ENCODE data around the gene MPO.

DNA sequence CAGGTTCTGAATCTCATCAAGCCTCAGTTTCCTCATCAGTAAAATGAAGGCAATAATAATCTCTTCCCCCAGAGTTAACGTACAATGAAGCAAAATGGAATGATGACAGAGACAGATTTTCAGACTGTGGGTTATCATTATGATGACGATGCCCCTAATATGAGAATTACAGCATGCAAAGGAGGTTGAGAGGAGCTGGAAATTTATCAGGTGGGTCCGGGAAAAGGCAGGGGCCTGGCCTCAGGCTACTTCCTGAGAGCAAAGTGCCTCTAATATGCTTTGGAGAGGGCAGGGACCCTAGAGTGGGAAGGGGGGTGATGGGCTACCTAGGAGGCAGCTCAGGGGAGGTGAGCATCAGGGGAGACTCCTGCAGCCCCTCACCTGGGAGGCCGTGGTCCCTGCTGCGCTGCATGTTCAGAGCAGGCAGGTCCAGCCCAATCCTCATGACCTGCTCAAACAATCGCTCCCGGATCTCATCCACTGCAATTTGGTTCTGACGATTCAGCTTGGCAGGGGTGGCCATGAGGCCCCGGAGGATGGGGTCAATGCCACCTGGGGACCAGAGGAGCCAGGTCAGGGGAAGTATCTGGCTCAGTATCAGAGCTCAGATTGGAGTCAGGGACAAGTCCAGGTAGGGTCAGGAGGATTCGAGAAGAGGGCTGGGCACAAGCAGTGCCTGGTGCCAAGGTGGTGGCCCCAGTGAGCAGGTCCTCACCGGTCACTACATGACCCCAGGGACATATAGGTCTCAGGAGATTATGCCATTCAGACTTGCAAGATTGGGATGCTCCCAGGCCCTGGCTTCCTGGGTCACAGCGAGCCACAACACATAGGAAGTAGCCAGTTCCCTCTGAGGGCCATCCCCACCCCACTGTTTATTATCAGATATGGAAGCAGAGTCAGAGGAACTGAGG lies 8.1 kb downstream of the MPO start:
- TF ChIP-seq, protein P1, sequence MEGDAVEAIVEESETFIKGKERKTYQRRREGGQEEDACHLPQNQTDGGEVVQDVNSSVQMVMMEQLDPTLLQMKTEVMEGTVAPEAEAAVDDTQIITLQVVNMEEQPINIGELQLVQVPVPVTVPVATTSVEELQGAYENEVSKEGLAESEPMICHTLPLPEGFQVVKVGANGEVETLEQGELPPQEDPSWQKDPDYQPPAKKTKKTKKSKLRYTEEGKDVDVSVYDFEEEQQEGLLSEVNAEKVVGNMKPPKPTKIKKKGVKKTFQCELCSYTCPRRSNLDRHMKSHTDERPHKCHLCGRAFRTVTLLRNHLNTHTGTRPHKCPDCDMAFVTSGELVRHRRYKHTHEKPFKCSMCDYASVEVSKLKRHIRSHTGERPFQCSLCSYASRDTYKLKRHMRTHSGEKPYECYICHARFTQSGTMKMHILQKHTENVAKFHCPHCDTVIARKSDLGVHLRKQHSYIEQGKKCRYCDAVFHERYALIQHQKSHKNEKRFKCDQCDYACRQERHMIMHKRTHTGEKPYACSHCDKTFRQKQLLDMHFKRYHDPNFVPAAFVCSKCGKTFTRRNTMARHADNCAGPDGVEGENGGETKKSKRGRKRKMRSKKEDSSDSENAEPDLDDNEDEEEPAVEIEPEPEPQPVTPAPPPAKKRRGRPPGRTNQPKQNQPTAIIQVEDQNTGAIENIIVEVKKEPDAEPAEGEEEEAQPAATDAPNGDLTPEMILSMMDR (IDR thresholded peaks at IDR 0.05; ENCODE audit: control extremely low read depth in 1 of 3, insufficient read depth in 1 of 3, low read depth in 1 of 3, low read length in 3 of 3), result no peak
- TF ChIP-seq POLR2A (IDR thresholded peaks at IDR 0.05; ENCODE audit: control extremely low read depth in 1 of 2, low read depth in 2 of 2, low read length in 2 of 2) (no peak), POLR2AphosphoS5 (IDR thresholded peaks at IDR 0.05; ENCODE audit: low read depth, low read length) (no peak), EZH2 (IDR thresholded peaks at IDR 0.05; ENCODE audit: low read depth, low read length, severe bottlenecking) (no peak), EGR1 (IDR thresholded peaks at IDR 0.05; ENCODE audit: borderline replicate concordance, low read depth, low read length) (no peak), TEAD4 (IDR thresholded peaks at IDR 0.05; ENCODE audit: low read depth, low read length) (no peak), SAP30 (IDR thresholded peaks at IDR 0.05; ENCODE audit: insufficient read depth, insufficient replicate concordance, low read length) (no peak), ZNF274 (IDR thresholded peaks at IDR 0.05; ENCODE audit: borderline replicate concordance, extremely low read depth, low read length) (no peak), SIN3A (conservative IDR thresholded peaks at IDR 0.05 in 1 of 2, IDR thresholded peaks at IDR 0.05 in 1 of 2; ENCODE audit: low read depth in 1 of 2, low read length in 2 of 2) (no peak)
- TF ChIP-seq, protein P2, sequence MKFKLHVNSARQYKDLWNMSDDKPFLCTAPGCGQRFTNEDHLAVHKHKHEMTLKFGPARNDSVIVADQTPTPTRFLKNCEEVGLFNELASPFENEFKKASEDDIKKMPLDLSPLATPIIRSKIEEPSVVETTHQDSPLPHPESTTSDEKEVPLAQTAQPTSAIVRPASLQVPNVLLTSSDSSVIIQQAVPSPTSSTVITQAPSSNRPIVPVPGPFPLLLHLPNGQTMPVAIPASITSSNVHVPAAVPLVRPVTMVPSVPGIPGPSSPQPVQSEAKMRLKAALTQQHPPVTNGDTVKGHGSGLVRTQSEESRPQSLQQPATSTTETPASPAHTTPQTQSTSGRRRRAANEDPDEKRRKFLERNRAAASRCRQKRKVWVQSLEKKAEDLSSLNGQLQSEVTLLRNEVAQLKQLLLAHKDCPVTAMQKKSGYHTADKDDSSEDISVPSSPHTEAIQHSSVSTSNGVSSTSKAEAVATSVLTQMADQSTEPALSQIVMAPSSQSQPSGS (IDR thresholded peaks at IDR 0.05; ENCODE audit: low read length), result no peak
- TF ChIP-seq, protein P3, sequence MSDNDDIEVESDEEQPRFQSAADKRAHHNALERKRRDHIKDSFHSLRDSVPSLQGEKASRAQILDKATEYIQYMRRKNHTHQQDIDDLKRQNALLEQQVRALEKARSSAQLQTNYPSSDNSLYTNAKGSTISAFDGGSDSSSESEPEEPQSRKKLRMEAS (IDR thresholded peaks at IDR 0.05), result no peak
